22Rv1 (cell line): ENCODE results near the gene TMEM130.

Experiments
- H3K27ac ChIP-seq: fragments of 450-650 bp; 2 replicates; pipeline ENCODE4 v1.5.1; 2017
- ZFX ChIP-seq: fragments of 450-650 bp; IDR thresholded peaks from 2 replicates; pipeline ENCODE4 v1.6.1; 2017; ENCODE audit warnings: antibody characterized with exemption, borderline replicate concordance
- TF ChIP-seq, protein P1 (sequence below): fragments of 450-650 bp; IDR thresholded peaks from 2 replicates; pipeline ENCODE4 v1.5.1; 2017; ENCODE audit warnings: mild to moderate bottlenecking

Gene TMEM130

DNA sequence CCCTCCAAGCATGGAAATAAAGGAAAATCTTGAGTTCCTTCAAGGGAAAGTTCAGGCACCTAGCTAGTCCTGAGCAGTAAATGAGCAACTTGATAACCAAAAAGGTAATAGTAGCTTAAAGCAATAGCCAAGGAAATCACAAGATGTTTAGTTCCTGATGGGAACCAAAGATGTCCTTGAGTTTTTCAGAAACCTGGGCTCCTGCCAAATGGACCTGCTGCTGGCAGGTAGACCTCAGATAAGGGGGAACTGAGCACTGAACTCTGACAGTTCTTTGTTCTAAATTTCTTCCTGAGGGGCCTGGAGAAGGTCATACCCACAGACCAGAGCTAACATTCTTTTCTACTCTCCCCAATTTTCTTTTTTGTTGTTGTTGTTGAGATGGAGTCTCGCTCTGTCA is 48.5 kb downstream of the TMEM130 start:
- H3K27ac ChIP-seq, result no peak overlapping the region
- no peak for TF ChIP-seq ZFX
- TF ChIP-seq, protein P1, sequence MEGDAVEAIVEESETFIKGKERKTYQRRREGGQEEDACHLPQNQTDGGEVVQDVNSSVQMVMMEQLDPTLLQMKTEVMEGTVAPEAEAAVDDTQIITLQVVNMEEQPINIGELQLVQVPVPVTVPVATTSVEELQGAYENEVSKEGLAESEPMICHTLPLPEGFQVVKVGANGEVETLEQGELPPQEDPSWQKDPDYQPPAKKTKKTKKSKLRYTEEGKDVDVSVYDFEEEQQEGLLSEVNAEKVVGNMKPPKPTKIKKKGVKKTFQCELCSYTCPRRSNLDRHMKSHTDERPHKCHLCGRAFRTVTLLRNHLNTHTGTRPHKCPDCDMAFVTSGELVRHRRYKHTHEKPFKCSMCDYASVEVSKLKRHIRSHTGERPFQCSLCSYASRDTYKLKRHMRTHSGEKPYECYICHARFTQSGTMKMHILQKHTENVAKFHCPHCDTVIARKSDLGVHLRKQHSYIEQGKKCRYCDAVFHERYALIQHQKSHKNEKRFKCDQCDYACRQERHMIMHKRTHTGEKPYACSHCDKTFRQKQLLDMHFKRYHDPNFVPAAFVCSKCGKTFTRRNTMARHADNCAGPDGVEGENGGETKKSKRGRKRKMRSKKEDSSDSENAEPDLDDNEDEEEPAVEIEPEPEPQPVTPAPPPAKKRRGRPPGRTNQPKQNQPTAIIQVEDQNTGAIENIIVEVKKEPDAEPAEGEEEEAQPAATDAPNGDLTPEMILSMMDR, result no peak

DNA sequence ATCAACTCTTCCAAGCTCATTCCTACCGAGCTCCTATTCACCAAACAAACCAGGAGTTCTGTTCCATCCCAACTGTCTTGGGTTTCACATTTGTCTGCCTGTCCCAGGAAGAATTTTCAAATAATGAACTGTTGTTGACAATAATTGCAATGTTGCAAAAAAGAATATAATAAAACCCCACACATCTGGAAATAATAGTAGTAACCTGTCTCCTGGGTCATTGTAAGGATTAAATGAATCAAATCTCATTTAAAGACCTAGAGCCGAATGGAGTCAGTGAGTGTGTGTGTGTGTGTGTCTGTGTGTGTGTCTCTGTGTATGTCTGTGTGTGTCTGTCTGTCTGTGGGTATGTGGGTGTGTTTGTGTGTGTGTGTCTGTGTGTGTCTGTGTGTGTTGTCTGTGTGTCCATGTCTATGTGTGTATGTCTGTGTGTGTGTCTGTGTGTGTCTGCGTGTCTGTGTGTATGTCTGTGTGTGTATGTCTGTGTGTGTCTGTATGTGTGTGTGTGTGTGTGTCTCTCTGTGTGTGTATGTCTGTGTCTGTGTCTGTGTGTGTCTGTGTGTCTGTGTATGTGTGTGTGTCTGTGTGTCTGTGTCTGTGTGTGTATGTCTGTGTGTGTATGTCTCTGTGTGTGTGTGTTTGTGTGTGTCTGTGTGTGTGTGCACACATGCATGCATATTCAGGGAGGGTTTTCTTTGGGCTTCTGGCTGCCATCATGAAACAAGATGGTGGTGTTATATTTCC is 52.7 kb downstream of the TMEM130 start:
- no peak for TF ChIP-seq ZFX
- TF ChIP-seq, protein P1, result no peak
- no peak overlapping the region for H3K27ac ChIP-seq

- no peak for TF ChIP-seq ZFX
- TF ChIP-seq, protein P1, result no peak
- H3K27ac ChIP-seq, result no peak overlapping the region
These were observed 53.6 kb downstream of the TMEM130 start for GRCh38 chr7:98816241-98816640.

GRCh38 chr7:98815313-98815712 is 54.5 kb downstream of the TMEM130 start:
- TF ChIP-seq ZFX, result no peak
- TF ChIP-seq, protein P1, result no peak
- no peak overlapping the region for H3K27ac ChIP-seq

GRCh38 chr7:98811299-98811698 is 58.5 kb downstream of the TMEM130 start:
- TF ChIP-seq, protein P1, result no peak
- no peak for TF ChIP-seq ZFX
- no peak overlapping the region for H3K27ac ChIP-seq

GRCh38 chr7:98810153-98810802 is 59.5 kb downstream of the TMEM130 start:
- no peak overlapping the region for H3K27ac ChIP-seq
- TF ChIP-seq, protein P1, result no peak

DNA sequence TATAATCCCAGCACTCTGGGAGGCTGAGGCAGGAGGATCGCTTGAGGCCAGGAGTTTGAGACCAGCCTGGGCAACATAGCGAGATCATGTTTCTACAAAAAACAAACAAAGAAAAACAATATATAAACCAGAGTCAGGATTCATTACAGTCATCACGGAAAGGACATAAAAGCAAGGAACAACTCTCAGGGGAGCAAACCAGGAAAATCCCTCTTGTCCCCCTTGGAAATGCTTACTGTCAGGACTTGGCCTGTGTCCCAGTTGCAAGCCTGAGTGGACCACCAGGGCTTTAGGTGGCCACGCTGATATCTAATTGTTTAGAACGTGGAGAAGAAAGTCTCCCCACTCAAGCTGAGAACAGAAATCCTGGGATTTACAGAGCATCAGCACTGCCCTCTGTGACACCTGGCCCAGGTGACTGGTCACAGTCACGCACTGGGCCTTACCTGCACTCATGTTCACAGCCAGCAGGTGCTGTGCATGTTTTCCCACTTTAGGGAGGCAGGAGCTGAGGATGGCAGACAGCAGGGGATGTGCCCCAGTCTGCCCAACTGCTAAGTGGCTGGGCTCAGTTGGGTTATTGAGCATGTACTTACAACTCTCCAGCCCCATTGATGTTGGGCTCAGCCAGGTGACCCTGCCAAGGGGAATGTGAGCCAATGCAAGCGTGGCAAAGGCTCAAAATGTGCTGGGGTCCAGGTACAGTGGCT is 60.9 kb downstream of the TMEM130 start:
- no peak overlapping the region for H3K27ac ChIP-seq
- TF ChIP-seq, protein P1, result no peak
- no peak for TF ChIP-seq ZFX
